ENCODE measurements around the gene PCP2. TPM values are rescaled to one million over a fixed set of nuclear protein-coding genes. Genes with fewer than 3 reads are reported as not detected.

Gene PCP2
- total RNA-seq: 2.7 TPM
- long read RNA-seq: 0 reads

GRCh38 chr19:7633698-7634097 lies at the start of gene PCP2:
TSS of gene PCP2 (minus strand) at chr19:7633719. CDS start at chr19:7633457, 262 bp downstream.
- Histone ChIP-seq H3K9me3 (replicated peaks) (no peaks in the 10 kb centered on the region), H3K36me3 (peaks cover 14% of the 10 kb centered on the region), H3K4me1 (peaks cover 49% of the 10 kb centered on the region), H3K4me3 (no peak within 1 kb of the TSS), H3K27ac (replicated peaks) (no peak within 1 kb of the TSS), H3K27me3 (ENCODE audit: low read depth) (peaks cover 30% of the 10 kb centered on the region)
- intact Hi-C loops (cut with micrococcal nuclease): no loop called here
- no peak for TF ChIP-seq CTCF (IDR thresholded peaks at IDR 0.05; ENCODE audit: borderline replicate concordance)
- DNase-seq: no peak

GRCh38 chr19:7682175-7682855 lies 48.8 kb upstream of the PCP2 start:
- intact Hi-C loops (cut with micrococcal nuclease): no loop called here
- Histone ChIP-seq H3K9me3 (replicated peaks) (no peaks in the 10 kb centered on the region), H3K4me3 (peak overlapping the region; percentile 97), H3K36me3 (peaks cover 19% of the 10 kb centered on the region), H3K27me3 (ENCODE audit: low read depth) (peaks cover 25% of the 10 kb centered on the region), H3K27ac (replicated peaks) (peak overlapping the region; percentile 87), H3K4me1 (peaks cover 21% of the 10 kb centered on the region)
- DNase-seq: no peak
- TF ChIP-seq CTCF (IDR thresholded peaks at IDR 0.05; ENCODE audit: borderline replicate concordance): no peak

GRCh38 chr19:7681340-7682174 lies 48.0 kb upstream of the PCP2 start:
- TF ChIP-seq CTCF (IDR thresholded peaks at IDR 0.05; ENCODE audit: borderline replicate concordance): peak; percentile 55
- Histone ChIP-seq H3K27me3 (ENCODE audit: low read depth) (peaks cover 32% of the 10 kb centered on the region), H3K9me3 (replicated peaks) (no peaks in the 10 kb centered on the region), H3K4me1 (peaks cover 21% of the 10 kb centered on the region), H3K36me3 (peaks cover 19% of the 10 kb centered on the region), H3K27ac (replicated peaks) (peak overlapping the region; percentile 87), H3K4me3 (peak overlapping the region; percentile 97)
- intact Hi-C loops (cut with micrococcal nuclease): no loop called here
- DNase-seq: peak; percentile 66

GRCh38 chr19:7680606-7681339 lies 47.3 kb upstream of the PCP2 start, which contains the start of gene TRAPPC5:
TSS of gene TRAPPC5 (plus strand) at chr19:7680833. CDS start at chr19:7682254, 1,421 bp downstream.
- H3K36me3 ChIP-seq: peaks cover 19% of the 10 kb centered on the region
- H3K4me3 ChIP-seq: peak within 1 kb of the TSS; percentile 97
- intact Hi-C loops (cut with micrococcal nuclease): no loop called here
- DNase-seq: peak; percentile 86
- H3K9me3 ChIP-seq (replicated peaks): no peaks in the 10 kb centered on the region
- H3K27ac ChIP-seq (replicated peaks): peak within 1 kb of the TSS; percentile 87
- peaks cover 21% of the 10 kb centered on the region for H3K4me1 ChIP-seq
- H3K27me3 ChIP-seq (ENCODE audit: low read depth): peaks cover 40% of the 10 kb centered on the region
- TF ChIP-seq CTCF (IDR thresholded peaks at IDR 0.05; ENCODE audit: borderline replicate concordance): peak; percentile 99
